Upper lobe of left lung (tissue), 6 donors: ENCODE measurements around the gene KCNJ11. TPM values are rescaled to one million over a fixed set of nuclear protein-coding genes. Genes with fewer than 3 reads are reported as not detected.

Experiments used
- ATAC-seq, 2 donors: fragments of 200-7000 bp; cut with Tn5 transposase; one replicate each; pipeline ENCODE4 v1.9.1; 2022; ENCODE audit warnings: mild to moderate bottlenecking in 2 of 2, moderate library complexity in 2 of 2; ENCODE audit not compliant: low FRiP score in 2 of 2
- DNase-seq, 2 donors: peaks; one replicate each; pipeline ENCODE4 v3.0.0-alpha.2; 2019 to 2020
- H3K27ac ChIP-seq, 4 donors: fragments of 200-600 bp; sonication (generic); one replicate each; pipeline ENCODE4 v1.5.1; 2016 to 2019
- H3K27me3 ChIP-seq, 4 donors: fragments of 200-600 bp; sonication (generic); one replicate each; pipeline ENCODE4 v1.5.1; 2017 to 2019
- H3K36me3 ChIP-seq, 4 donors: fragments of 200-600 bp; sonication (generic); one replicate each; pipeline ENCODE4 v1.5.1; 2016 to 2019
- H3K4me1 ChIP-seq, 4 donors: fragments of 200-600 bp; sonication (generic); one replicate each; pipeline ENCODE4 v1.5.1; 2018 to 2019
- H3K4me3 ChIP-seq, 4 donors: fragments of 200-600 bp; sonication (generic); one replicate each; pipeline ENCODE4 v1.5.1; 2017 to 2019; ENCODE audit warnings: mild to moderate bottlenecking in 2 of 4, moderate library complexity in 1 of 4
- H3K9me3 ChIP-seq, 4 donors: fragments of 200-600 bp; sonication (generic); one replicate each; pipeline ENCODE4 v1.5.1; 2018 to 2019
- EP300 ChIP-seq, 4 donors: sonication (generic); formaldehyde crosslinking; IDR thresholded peaks; one replicate each; pipeline ENCODE4 v1.5.1; 2017; ENCODE audit warnings: antibody characterized with exemption in 4 of 4, control low read depth in 2 of 4
- POLR2A ChIP-seq, 4 donors: fragments of 450-650 bp; IDR thresholded peaks; one replicate each; pipeline ENCODE4 v1.5.1; 2016 to 2017; ENCODE audit warnings: antibody characterized with exemption in 4 of 4, mild to moderate bottlenecking in 2 of 4
- POLR2AphosphoS5 ChIP-seq, 2 donors: sonication (generic); formaldehyde crosslinking; IDR thresholded peaks; one replicate each; pipeline ENCODE4 v1.5.1; 2017; ENCODE audit warnings: antibody characterized with exemption in 2 of 2
- WGBS, 2 donors: methylation state at CpG; one replicate each; pipeline ENCODE4 v1.1.5; 2017 to 2018; 5-methylcytosine and 5-hydroxymethylcytosine counted together
- total RNA-seq, 6 donors: library from RNA; depleted of rRNA in 4 of 6; stranded (reverse); fragments of >200 nt in 4 of 6; gene quantifications; one replicate each; pipeline versions ENCODE4 v1.1.0 to v1.2.1, GENCODE V29; 2016 to 2021
- TF ChIP-seq, protein P1 (sequence below), 6 experiments: fragments of 450-650 bp in 4 of 6; fragments of 200-600 bp in 2 of 6; sonication (generic) in 2 of 6; IDR thresholded peaks; one replicate each; pipeline ENCODE4 v1.5.1; 2016 to 2019; ENCODE audit warnings: antibody characterized with exemption in 6 of 6
- donor health status: DM: no; HTN: no; CAD: no; lungs with moderate emphysema.
- donor health status: DM: no; HTN: yes; CAD: no; lungs with severe emphysema.

The KCNJ11 gene
- total RNA-seq, 6 donors from 2014 or later, result 2.6 to 9.5 (median 5.7) TPM

DNA sequence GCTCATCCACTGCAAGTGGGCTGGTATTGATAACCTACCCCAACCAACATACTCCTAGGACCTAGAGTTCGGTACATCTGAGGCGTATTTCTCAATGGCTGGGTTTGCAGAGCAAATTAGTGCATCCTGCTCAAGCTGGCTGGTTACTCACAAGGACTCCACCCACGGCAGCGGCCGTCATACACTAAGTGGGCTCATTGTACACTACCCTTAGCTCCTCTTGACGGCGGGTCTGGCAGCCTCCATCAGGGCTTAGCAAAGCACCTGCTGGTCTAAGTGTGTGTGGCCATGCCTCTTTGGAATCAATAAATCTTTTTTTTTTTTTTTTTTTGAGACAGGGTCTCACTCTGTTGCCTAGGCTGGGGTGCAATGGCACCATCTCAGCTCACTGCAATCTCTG, 20.2 kb upstream of the KCNJ11 start:
- Histone ChIP-seq H3K4me3 (no peak overlapping the region), H3K27ac (no peak overlapping the region), H3K4me1 (peaks cover 32 to 48% (median 39%) of the 10 kb centered on the region in 4 donors), H3K9me3 (no peaks in the 10 kb centered on the region), H3K36me3 (no peaks in the 10 kb centered on the region), H3K27me3 (no peaks in the 10 kb centered on the region)
- no peak for DNase-seq
- TF ChIP-seq, protein P1, sequence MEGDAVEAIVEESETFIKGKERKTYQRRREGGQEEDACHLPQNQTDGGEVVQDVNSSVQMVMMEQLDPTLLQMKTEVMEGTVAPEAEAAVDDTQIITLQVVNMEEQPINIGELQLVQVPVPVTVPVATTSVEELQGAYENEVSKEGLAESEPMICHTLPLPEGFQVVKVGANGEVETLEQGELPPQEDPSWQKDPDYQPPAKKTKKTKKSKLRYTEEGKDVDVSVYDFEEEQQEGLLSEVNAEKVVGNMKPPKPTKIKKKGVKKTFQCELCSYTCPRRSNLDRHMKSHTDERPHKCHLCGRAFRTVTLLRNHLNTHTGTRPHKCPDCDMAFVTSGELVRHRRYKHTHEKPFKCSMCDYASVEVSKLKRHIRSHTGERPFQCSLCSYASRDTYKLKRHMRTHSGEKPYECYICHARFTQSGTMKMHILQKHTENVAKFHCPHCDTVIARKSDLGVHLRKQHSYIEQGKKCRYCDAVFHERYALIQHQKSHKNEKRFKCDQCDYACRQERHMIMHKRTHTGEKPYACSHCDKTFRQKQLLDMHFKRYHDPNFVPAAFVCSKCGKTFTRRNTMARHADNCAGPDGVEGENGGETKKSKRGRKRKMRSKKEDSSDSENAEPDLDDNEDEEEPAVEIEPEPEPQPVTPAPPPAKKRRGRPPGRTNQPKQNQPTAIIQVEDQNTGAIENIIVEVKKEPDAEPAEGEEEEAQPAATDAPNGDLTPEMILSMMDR (IDR thresholded peaks at IDR 0.05), result no peak
- TF ChIP-seq POLR2A (IDR thresholded peaks at IDR 0.05) (no peak), EP300 (IDR thresholded peaks at IDR 0.05) (no peak), POLR2AphosphoS5 (IDR thresholded peaks at IDR 0.05) (no peak)
- ATAC-seq, result no peak
- WGBS, 2 donors, result 90 to 92% methylated on average over 7 of the region's 7 CpGs

DNA sequence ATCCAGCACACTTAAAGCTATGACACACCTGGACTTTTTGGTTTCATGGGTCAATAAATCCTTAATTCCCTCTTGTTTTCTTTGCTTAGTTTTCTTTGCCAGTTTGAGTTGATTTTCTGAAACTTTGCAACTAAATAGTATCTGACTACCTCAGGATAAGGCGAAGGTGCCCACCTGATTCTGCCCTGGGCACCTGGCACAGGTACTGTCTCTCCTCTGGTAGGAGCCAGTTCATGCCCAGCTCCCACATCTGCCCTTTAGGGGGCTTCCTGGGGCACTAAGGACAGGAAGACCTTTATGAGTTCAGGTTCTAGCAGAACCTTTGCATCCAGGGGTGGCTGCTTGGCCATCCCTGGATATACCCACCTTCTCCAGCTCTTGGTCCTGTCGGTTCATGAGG, 19.6 kb upstream of the KCNJ11 start:
- Histone ChIP-seq H3K27me3 (no peaks in the 10 kb centered on the region), H3K9me3 (no peaks in the 10 kb centered on the region), H3K27ac (peak overlapping the region in 1 of 4 donors; percentile 65), H3K4me1 (peaks cover 27 to 43% (median 37%) of the 10 kb centered on the region in 4 donors), H3K36me3 (no peaks in the 10 kb centered on the region), H3K4me3 (no peak overlapping the region)
- ATAC-seq, result no peak
- WGBS, 2 donors, result 81 to 90% methylated on average over 2 of the region's 2 CpGs
- no peak for TF ChIP-seq EP300 (IDR thresholded peaks at IDR 0.05)
- no peak for TF ChIP-seq POLR2A (IDR thresholded peaks at IDR 0.05)
- TF ChIP-seq POLR2AphosphoS5 (IDR thresholded peaks at IDR 0.05), result no peak
- DNase-seq, result no peak

DNA sequence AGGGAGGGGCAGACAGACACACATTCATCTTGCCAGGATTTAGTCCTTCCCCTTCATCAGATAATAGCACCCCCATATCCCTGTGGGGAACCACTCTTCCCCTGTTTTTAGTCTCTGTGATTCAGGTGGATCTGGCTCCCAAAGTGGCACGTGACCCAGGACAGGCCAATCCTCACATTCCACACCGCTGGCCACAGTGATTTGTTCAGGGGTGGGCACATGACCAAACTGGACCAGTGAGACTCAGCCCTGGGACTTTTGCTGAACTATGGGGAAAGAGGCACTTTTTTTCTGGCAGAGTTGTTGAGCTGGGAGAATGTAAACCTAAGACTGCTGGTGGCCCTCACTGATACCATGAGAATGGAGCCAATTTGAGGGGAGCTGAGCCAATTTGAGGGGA, 19.1 kb upstream of the KCNJ11 start:
- ATAC-seq, result no peak
- Histone ChIP-seq H3K4me3 (no peak overlapping the region), H3K9me3 (no peaks in the 10 kb centered on the region), H3K27ac (peak overlapping the region in 2 of 4 donors; percentile 65 to 82), H3K4me1 (peaks cover 27 to 39% (median 37%) of the 10 kb centered on the region in 4 donors), H3K27me3 (no peaks in the 10 kb centered on the region), H3K36me3 (no peaks in the 10 kb centered on the region)
- TF ChIP-seq EP300 (IDR thresholded peaks at IDR 0.05) (no peak), POLR2AphosphoS5 (IDR thresholded peaks at IDR 0.05) (no peak), POLR2A (IDR thresholded peaks at IDR 0.05) (no peak)
- TF ChIP-seq, protein P1 (IDR thresholded peaks at IDR 0.05), result no peak
- no peak for DNase-seq
- 95 to 96% methylated on average over 2 of the region's 2 CpGs for WGBS, 2 donors

DNA sequence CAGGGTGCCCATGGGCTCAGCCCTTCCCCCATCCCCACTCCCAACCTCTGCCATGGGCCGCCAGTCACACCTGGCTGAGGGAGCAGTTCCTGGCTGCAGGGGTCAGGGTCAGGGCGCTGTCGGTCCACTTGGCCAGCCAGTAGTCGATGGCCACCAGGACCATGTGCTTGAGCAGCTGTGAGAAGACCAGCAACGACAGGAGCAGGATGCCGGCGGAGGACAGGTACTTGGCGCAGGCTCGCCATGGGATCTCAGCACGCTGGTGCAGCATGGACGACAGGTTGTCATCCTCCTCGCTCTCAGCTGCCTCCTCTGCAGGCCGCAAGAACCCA, 18.3 kb upstream of the KCNJ11 start:
- no peak for ATAC-seq
- peak overlapping the region in 3 of 4 donors; percentile 65 to 83 (median 82) for H3K27ac ChIP-seq
- no peaks in the 10 kb centered on the region for H3K36me3 ChIP-seq
- no peak overlapping the region for H3K4me3 ChIP-seq
- H3K9me3 ChIP-seq, result no peaks in the 10 kb centered on the region
- WGBS, 2 donors, result 93 to 95% methylated on average over 8 to 13 of the region's 13 CpGs
- H3K4me1 ChIP-seq, result peaks cover 27 to 38% (median 36%) of the 10 kb centered on the region in 4 donors
- H3K27me3 ChIP-seq, result no peaks in the 10 kb centered on the region
- no peak for TF ChIP-seq EP300 (IDR thresholded peaks at IDR 0.05)
- no peak for TF ChIP-seq POLR2AphosphoS5 (IDR thresholded peaks at IDR 0.05)
- TF ChIP-seq POLR2A (IDR thresholded peaks at IDR 0.05), result no peak
- TF ChIP-seq, protein P1 (IDR thresholded peaks at IDR 0.05), result no peak
- peak in 1 of 2 donors; percentile 67 for DNase-seq

DNA sequence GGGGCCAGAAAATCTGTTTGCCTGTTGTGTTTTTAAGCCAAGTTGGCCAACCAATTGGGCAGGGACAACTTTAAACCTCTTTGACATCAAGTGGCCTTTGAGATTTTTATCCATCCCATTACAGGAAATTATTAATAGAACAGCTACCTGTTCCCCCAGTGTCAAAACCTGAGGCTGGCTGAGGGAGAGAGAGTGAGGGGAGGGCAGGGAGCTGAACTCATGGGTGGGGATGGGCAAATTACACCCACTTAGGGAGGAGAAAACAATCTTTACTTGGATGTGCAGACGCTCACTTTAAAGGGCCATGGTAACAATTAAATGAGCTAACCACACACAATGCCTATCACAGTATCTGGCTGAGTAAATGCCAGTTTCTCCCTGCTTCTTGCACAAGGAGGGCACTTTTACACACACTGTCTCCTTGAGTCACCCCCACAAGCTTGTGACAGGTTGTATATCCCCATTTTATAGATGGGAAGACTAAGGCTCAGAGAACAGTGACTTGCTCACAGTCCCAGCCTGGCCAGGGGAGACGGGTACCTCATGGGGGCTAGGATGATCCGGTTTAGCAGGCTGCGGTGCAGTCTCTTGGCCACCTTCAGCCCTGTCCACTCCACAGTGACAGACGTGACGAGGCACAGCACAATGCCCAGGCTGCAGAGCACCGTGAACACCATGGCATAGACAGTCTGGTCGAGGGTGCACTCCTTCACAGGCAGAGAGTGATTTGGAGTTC, 17.8 kb upstream of the KCNJ11 start:
- WGBS, 2 donors, result 85 to 86% methylated on average over 4 to 8 of the region's 8 CpGs
- DNase-seq, result no peak
- H3K4me1 ChIP-seq, result peaks cover 27 to 35% (median 31%) of the 10 kb centered on the region in 4 donors
- H3K4me3 ChIP-seq, result no peak overlapping the region
- H3K27me3 ChIP-seq, result no peaks in the 10 kb centered on the region
- H3K9me3 ChIP-seq, result no peaks in the 10 kb centered on the region
- peak in 1 of 2 donors; percentile 54 for ATAC-seq
- H3K27ac ChIP-seq, result peak overlapping the region; percentile 65 to 83 (median 76)
- H3K36me3 ChIP-seq, result no peaks in the 10 kb centered on the region
- TF ChIP-seq, protein P1 (IDR thresholded peaks at IDR 0.05), result no peak
- TF ChIP-seq POLR2AphosphoS5 (IDR thresholded peaks at IDR 0.05) (no peak), POLR2A (IDR thresholded peaks at IDR 0.05) (no peak), EP300 (IDR thresholded peaks at IDR 0.05) (no peak)
